ENCODE data around the gene DLL4.

DNA sequence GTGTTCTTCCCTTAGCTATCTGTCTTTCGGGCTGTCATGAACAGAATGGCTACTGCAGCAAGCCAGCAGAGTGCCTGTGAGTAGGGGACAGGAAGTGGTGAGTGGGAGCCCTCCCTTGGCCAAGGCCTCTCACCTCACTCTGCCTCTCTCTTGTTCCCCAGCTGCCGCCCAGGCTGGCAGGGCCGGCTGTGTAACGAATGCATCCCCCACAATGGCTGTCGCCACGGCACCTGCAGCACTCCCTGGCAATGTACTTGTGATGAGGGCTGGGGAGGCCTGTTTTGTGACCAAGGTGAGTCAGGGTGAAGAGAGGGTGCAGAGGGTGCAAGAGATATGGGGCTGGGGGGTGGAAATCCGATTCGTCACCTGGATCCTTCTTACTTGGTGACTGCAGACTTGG, 3.0 kb downstream of the DLL4 start:
- TF ChIP-seq, protein P1, sequence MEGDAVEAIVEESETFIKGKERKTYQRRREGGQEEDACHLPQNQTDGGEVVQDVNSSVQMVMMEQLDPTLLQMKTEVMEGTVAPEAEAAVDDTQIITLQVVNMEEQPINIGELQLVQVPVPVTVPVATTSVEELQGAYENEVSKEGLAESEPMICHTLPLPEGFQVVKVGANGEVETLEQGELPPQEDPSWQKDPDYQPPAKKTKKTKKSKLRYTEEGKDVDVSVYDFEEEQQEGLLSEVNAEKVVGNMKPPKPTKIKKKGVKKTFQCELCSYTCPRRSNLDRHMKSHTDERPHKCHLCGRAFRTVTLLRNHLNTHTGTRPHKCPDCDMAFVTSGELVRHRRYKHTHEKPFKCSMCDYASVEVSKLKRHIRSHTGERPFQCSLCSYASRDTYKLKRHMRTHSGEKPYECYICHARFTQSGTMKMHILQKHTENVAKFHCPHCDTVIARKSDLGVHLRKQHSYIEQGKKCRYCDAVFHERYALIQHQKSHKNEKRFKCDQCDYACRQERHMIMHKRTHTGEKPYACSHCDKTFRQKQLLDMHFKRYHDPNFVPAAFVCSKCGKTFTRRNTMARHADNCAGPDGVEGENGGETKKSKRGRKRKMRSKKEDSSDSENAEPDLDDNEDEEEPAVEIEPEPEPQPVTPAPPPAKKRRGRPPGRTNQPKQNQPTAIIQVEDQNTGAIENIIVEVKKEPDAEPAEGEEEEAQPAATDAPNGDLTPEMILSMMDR (IDR thresholded peaks at IDR 0.05): no peak
- TF ChIP-seq EZH2 (IDR thresholded peaks at IDR 0.05; ENCODE audit: borderline replicate concordance, insufficient read depth, low read depth, low read length, poor library complexity, severe bottlenecking): no peak
